ENCODE data around the gene CCDC171. TPM values are rescaled to one million over a fixed set of nuclear protein-coding genes. Genes with fewer than 3 reads are reported as not detected.

The CCDC171 gene
- total RNA-seq, 2 donors from 2014 or later = 4.3 to 6.4 TPM

- Histone ChIP-seq H3K4me1 (ENCODE audit: control insufficient read depth in 1 of 2, low read depth in 2 of 2) (no peaks in the 10 kb centered on the region), H3K27ac (no peak overlapping the region), H3K27me3 (replicated peaks; ENCODE audit: insufficient read depth) (no peaks in the 10 kb centered on the region), H3K36me3 (no peaks in the 10 kb centered on the region), H3K4me3 (no peak overlapping the region), H3K9me3 (no peaks in the 10 kb centered on the region)
- no peak for ATAC-seq (ENCODE audit: insufficient number of reproducible peaks, low FRiP score, low read depth)
- DNase-seq (ENCODE audit: low spot score) = no peak
- TF ChIP-seq CTCF (IDR thresholded peaks at IDR 0.05) = no peak
Observed at GRCh38 chr9:15942831-15943424, 390.1 kb downstream of the CCDC171 start.

GRCh38 chr9:15944341-15944740, 391.5 kb downstream of the CCDC171 start:
- no peak overlapping the region for H3K4me3 ChIP-seq
- no peak for TF ChIP-seq CTCF (IDR thresholded peaks at IDR 0.05)
- H3K36me3 ChIP-seq = no peaks in the 10 kb centered on the region
- DNase-seq (ENCODE audit: low spot score) (no peak), ATAC-seq (ENCODE audit: insufficient number of reproducible peaks, low FRiP score, low read depth) (no peak)
- no peaks in the 10 kb centered on the region for H3K4me1 ChIP-seq (ENCODE audit: control insufficient read depth in 1 of 2, low read depth in 2 of 2)
- H3K27me3 ChIP-seq (replicated peaks; ENCODE audit: insufficient read depth) = no peaks in the 10 kb centered on the region
- no peaks in the 10 kb centered on the region for H3K9me3 ChIP-seq
- no peak overlapping the region for H3K27ac ChIP-seq

GRCh38 chr9:15959663-15960062, 406.8 kb downstream of the CCDC171 start:
- no peaks in the 10 kb centered on the region for H3K27me3 ChIP-seq (replicated peaks; ENCODE audit: insufficient read depth)
- no peak overlapping the region for H3K27ac ChIP-seq
- DNase-seq (ENCODE audit: low spot score) = no peak
- no peaks in the 10 kb centered on the region for H3K4me1 ChIP-seq (ENCODE audit: control insufficient read depth in 1 of 2, low read depth in 2 of 2)
- no peaks in the 10 kb centered on the region for H3K9me3 ChIP-seq
- no peak for TF ChIP-seq CTCF (IDR thresholded peaks at IDR 0.05)
- ATAC-seq (ENCODE audit: insufficient number of reproducible peaks, low FRiP score, low read depth) = no peak
- no peak overlapping the region for H3K4me3 ChIP-seq
- H3K36me3 ChIP-seq = no peaks in the 10 kb centered on the region

- DNase-seq (ENCODE audit: low spot score) (no peak), ATAC-seq (ENCODE audit: insufficient number of reproducible peaks, low FRiP score, low read depth) (no peak)
- H3K4me1 ChIP-seq (ENCODE audit: control insufficient read depth in 1 of 2, low read depth in 2 of 2) = no peaks in the 10 kb centered on the region
- no peak overlapping the region for H3K4me3 ChIP-seq
- H3K36me3 ChIP-seq = no peaks in the 10 kb centered on the region
- H3K27me3 ChIP-seq (replicated peaks; ENCODE audit: insufficient read depth) = no peaks in the 10 kb centered on the region
- no peak for TF ChIP-seq CTCF (IDR thresholded peaks at IDR 0.05)
- no peak overlapping the region for H3K27ac ChIP-seq
- no peaks in the 10 kb centered on the region for H3K9me3 ChIP-seq
Observed at GRCh38 chr9:15961217-15961616, 408.4 kb downstream of the CCDC171 start.

- no peak for TF ChIP-seq CTCF (IDR thresholded peaks at IDR 0.05)
- Histone ChIP-seq H3K27me3 (replicated peaks; ENCODE audit: insufficient read depth) (no peaks in the 10 kb centered on the region), H3K36me3 (no peaks in the 10 kb centered on the region), H3K27ac (no peak overlapping the region), H3K4me1 (ENCODE audit: control insufficient read depth in 1 of 2, low read depth in 2 of 2) (no peaks in the 10 kb centered on the region), H3K9me3 (no peaks in the 10 kb centered on the region), H3K4me3 (no peak overlapping the region)
- no peak for ATAC-seq (ENCODE audit: insufficient number of reproducible peaks, low FRiP score, low read depth)
- DNase-seq (ENCODE audit: low spot score) = no peak
Observed at GRCh38 chr9:15965246-15965745, 412.5 kb downstream of the CCDC171 start.
